WTC11 (cell line): Measurements from ENCODE around the gene SPATA6. TPM values are rescaled to one million over a fixed set of nuclear protein-coding genes. Genes with fewer than 3 reads are reported as not detected.

ENCODE experiments used
- ATAC-seq: fragments of 200-7000 bp; cut with Tn5 transposase; 2 replicates; pipeline ENCODE4 v1.10.0; 2021; ENCODE audit warnings: mild to moderate bottlenecking, moderate library complexity
- CTCF ChIA-PET: fragments of 300-600 bp; sonication (Branson Sonifier 250); formaldehyde crosslinking; loops from one replicate; lab custom pipeline; 2021; ENCODE audit warnings: antibody characterized with exemption; lab: Charles Lee
- POLR2A ChIA-PET: fragments of 350-600 bp; sonication (Branson Sonifier 250); formaldehyde crosslinking; loops from one replicate; lab custom pipeline; 2021; ENCODE audit warnings: antibody characterized with exemption; lab: Charles Lee
- DNase-seq: peaks from one replicate; pipeline ENCODE4 v3.0.0; 2021; ENCODE audit warnings: low spot score
- H3K27ac Mint-ChIP-seq: 2 replicates; pipeline ENCODE4 v1.8.0; 2021; ENCODE audit warnings: mixed read lengths
- H3K27me3 Mint-ChIP-seq: 2 replicates; pipeline ENCODE4 v1.8.0; 2021; ENCODE audit warnings: low read depth, mild to moderate bottlenecking, moderate library complexity, mixed read lengths
- H3K36me3 Mint-ChIP-seq: 2 replicates; pipeline ENCODE4 v1.8.0; 2021; ENCODE audit warnings: mixed read lengths
- H3K4me1 Mint-ChIP-seq: 2 replicates; pipeline ENCODE4 v1.8.0; 2022; ENCODE audit warnings: mixed read lengths
- H3K4me3 Mint-ChIP-seq: 2 replicates; pipeline ENCODE4 v1.8.0; 2021; ENCODE audit warnings: mild to moderate bottlenecking, moderate library complexity, mixed read lengths
- H3K9me3 Mint-ChIP-seq: 2 replicates; pipeline ENCODE4 v1.8.0; 2021; ENCODE audit warnings: mixed read lengths
- ATF1 ChIP-seq: sonication (generic); formaldehyde crosslinking; IDR thresholded peaks from 2 replicates; pipeline ENCODE4 v1.8.1; 2023; ENCODE audit warnings: mild to moderate bottlenecking, moderate library complexity, missing genetic modification reagents
- FOXJ3 ChIP-seq: sonication (generic); formaldehyde crosslinking; IDR thresholded peaks from 2 replicates; pipeline ENCODE4 v1.9.0; 2021; ENCODE audit warnings: missing genetic modification reagents, mild to moderate bottlenecking, borderline replicate concordance
- FOXK1 ChIP-seq: sonication (generic); formaldehyde crosslinking; IDR thresholded peaks from 2 replicates; pipeline ENCODE4 v1.8.0; 2022; ENCODE audit warnings: mild to moderate bottlenecking, moderate library complexity, missing genetic modification reagents
- GABPB1 ChIP-seq: sonication (generic); formaldehyde crosslinking; IDR thresholded peaks from 2 replicates; pipeline ENCODE4 v1.8.1; 2023; ENCODE audit warnings: mild to moderate bottlenecking, missing genetic modification reagents
- HMGA2 ChIP-seq: fragments of 250-450 bp; sonication (Bioruptor Pico); IDR thresholded peaks from 2 replicates; pipeline ENCODE4 v1.4.0; 2021; ENCODE audit warnings: mild to moderate bottlenecking, moderate library complexity
- KAT7 ChIP-seq: sonication (generic); formaldehyde crosslinking; IDR thresholded peaks from 2 replicates; pipeline ENCODE4 v1.8.1; 2023; ENCODE audit warnings: missing genetic modification reagents, mild to moderate bottlenecking, borderline replicate concordance
- NR1H2 ChIP-seq: sonication (generic); formaldehyde crosslinking; IDR thresholded peaks from 2 replicates; pipeline ENCODE4 v1.9.0; 2021; ENCODE audit warnings: mild to moderate bottlenecking, moderate library complexity, missing genetic modification reagents
- RORB ChIP-seq: fragments of 250-450 bp; sonication (Bioruptor Pico); IDR thresholded peaks from 2 replicates; pipeline ENCODE4 v1.9.0; 2021; ENCODE audit warnings: mild to moderate bottlenecking
- SOX15 ChIP-seq: fragments of 250-450 bp; sonication (Bioruptor Pico); IDR thresholded peaks from 2 replicates; pipeline ENCODE4 v1.9.0; 2021; ENCODE audit warnings: mild to moderate bottlenecking
- TP53 ChIP-seq: sonication (generic); formaldehyde crosslinking; IDR thresholded peaks from 2 replicates; pipeline ENCODE4 v1.8.1; 2023; ENCODE audit warnings: mild to moderate bottlenecking, missing genetic modification reagents
- ZNF219 ChIP-seq: sonication (generic); formaldehyde crosslinking; IDR thresholded peaks from 2 replicates; pipeline ENCODE4 v1.8.0; 2023; ENCODE audit warnings: missing genetic modification reagents, mild to moderate bottlenecking, borderline replicate concordance
- ZNF232 ChIP-seq: sonication (generic); formaldehyde crosslinking; IDR thresholded peaks from 2 replicates; pipeline ENCODE4 v1.8.0; 2022; ENCODE audit warnings: mild to moderate bottlenecking, missing genetic modification reagents
- ZNF317 ChIP-seq: sonication (generic); formaldehyde crosslinking; IDR thresholded peaks from 2 replicates; pipeline ENCODE4 v1.8.1; 2023; ENCODE audit warnings: low read depth, mild to moderate bottlenecking, moderate library complexity, missing genetic modification reagents, borderline replicate concordance
- ZNF416 ChIP-seq: fragments of 250-450 bp; sonication (Bioruptor Pico); IDR thresholded peaks from 2 replicates; pipeline ENCODE4 v1.9.0; 2021; ENCODE audit warnings: mild to moderate bottlenecking, inconsistent platforms
- total RNA-seq: library from RNA; stranded (reverse); gene quantifications from 3 replicates; pipeline ENCODE4 v1.2.3, GENCODE V29; 2021
- TF ChIP-seq, protein P1 (sequence below): fragments of 250-450 bp; sonication (Bioruptor Pico); IDR thresholded peaks from 2 replicates; pipeline ENCODE4 v1.8.0; 2021; ENCODE audit warnings: mild to moderate bottlenecking
- TF ChIP-seq, protein P2 (sequence below): sonication (generic); formaldehyde crosslinking; IDR thresholded peaks from 2 replicates; pipeline ENCODE4 v1.8.1; 2022; ENCODE audit warnings: mild to moderate bottlenecking, moderate library complexity, missing genetic modification reagents
- TF ChIP-seq, protein P3 (sequence below): sonication (generic); formaldehyde crosslinking; IDR thresholded peaks from 2 replicates; pipeline ENCODE4 v1.8.1; 2023; ENCODE audit warnings: mild to moderate bottlenecking, missing genetic modification reagents, moderate library complexity
- TF ChIP-seq, protein P4 (sequence below): sonication (generic); formaldehyde crosslinking; IDR thresholded peaks from 2 replicates; pipeline ENCODE4 v1.8.1; 2022; ENCODE audit warnings: low read depth, missing genetic modification reagents, borderline replicate concordance
- TF ChIP-seq, protein P5 (sequence below): fragments of 250-450 bp; sonication (Bioruptor Pico); IDR thresholded peaks from 2 replicates; pipeline ENCODE4 v2.1.2; 2022; ENCODE audit warnings: mild to moderate bottlenecking, moderate library complexity
- TF ChIP-seq, protein P6 (sequence below): sonication (generic); formaldehyde crosslinking; conservative IDR thresholded peaks from 2 replicates; pipeline ENCODE4 v1.8.1; 2023; ENCODE audit warnings: mild to moderate bottlenecking, low read depth, missing genetic modification reagents, moderate library complexity
- TF ChIP-seq, protein P7 (sequence below): sonication (generic); formaldehyde crosslinking; IDR thresholded peaks from 2 replicates; pipeline ENCODE4 v1.8.0; 2022; ENCODE audit warnings: mild to moderate bottlenecking, missing genetic modification reagents
- TF ChIP-seq, protein P8 (sequence below): sonication (generic); formaldehyde crosslinking; IDR thresholded peaks from 2 replicates; pipeline ENCODE4 v1.8.0; 2022; ENCODE audit warnings: mild to moderate bottlenecking, missing genetic modification reagents

The SPATA6 gene
- total RNA-seq, 1 experiment from 2014 or later = 17.7 TPM

DNA sequence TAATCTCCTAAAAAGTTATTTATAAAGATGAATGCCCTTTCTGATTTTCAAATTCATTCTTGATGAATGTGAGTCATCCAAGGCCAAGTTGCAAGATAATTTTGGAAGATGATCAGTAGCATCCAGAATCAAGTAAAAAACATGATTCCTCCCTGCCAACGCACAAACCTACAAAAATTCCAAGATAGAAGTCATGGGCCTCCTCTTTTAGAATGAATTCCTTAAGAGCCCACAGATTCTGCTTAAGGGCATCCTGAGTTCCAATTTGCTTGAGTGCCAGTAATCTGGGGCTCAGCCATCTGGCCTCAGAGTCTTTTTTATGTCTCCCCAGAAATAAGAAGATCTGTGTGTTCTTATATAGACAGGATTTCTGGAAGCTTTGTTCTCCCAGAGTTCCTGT lies 23.2 kb upstream of the SPATA6 start:
- Mint-ChIP-seq H3K4me1 (peaks cover 36% of the 10 kb centered on the region), H3K27ac (no peak overlapping the region), H3K27me3 (no peaks in the 10 kb centered on the region), H3K4me3 (no peak overlapping the region), H3K9me3 (no peaks in the 10 kb centered on the region), H3K36me3 (no peaks in the 10 kb centered on the region)
- ChIA-PET CTCF (no interaction called here), POLR2A (no interaction called here)
- no peak for DNase-seq
- ATAC-seq = no peak
- TF ChIP-seq ZNF232 (CRISPR knock-in tag) (no peak), SOX15 (no peak), KAT7 (CRISPR knock-in tag) (no peak), ZNF416 (CRISPR knock-in tag) (no peak), FOXK1 (CRISPR knock-in tag) (no peak), RORB (CRISPR knock-in tag) (no peak), HMGA2 (CRISPR knock-in tag) (no peak), ZNF219 (no peak), ATF1 (CRISPR knock-in tag) (no peak)
- TF ChIP-seq, protein P1, sequence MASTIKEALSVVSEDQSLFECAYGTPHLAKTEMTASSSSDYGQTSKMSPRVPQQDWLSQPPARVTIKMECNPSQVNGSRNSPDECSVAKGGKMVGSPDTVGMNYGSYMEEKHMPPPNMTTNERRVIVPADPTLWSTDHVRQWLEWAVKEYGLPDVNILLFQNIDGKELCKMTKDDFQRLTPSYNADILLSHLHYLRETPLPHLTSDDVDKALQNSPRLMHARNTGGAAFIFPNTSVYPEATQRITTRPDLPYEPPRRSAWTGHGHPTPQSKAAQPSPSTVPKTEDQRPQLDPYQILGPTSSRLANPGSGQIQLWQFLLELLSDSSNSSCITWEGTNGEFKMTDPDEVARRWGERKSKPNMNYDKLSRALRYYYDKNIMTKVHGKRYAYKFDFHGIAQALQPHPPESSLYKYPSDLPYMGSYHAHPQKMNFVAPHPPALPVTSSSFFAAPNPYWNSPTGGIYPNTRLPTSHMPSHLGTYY (CRISPR knock-in tag) = no peak

DNA sequence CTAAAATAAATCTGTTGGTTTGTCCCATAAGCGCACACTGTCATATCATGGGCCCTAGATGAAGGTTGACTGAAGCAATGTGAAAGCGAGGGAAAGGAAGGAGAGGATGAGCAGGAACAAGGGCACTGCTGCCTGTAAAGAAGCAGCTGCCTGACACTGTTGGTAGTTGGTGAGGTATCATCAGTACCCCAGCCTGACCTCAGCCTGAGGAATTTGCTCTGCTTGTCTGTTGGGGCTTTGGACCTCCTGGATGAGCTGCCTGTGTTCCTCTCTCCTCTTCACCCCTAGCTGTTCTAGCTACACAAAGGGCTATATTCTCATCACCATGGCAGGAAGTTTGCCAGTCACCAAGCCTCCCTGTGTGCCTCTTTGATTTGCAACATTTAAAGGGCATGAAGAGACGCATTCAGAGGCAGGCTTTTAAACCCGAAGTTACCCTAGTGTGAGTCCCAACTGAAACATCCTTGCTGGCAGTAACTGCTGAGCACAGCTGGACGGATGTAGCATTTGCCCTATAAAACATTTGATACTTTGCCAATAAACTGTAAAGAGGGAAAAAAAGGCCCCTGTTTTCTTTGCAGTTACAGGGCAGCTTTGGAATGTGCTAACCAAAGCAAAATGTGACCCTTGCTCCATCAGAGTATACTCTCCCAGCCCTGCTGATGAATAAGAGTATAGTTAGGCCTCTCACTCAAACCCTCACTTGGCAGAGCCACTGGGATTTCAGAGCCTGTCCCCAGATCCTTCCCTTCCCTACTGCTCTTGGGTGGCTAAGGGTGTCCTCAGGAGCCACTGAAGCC lies 22.2 kb upstream of the SPATA6 start:
- Mint-ChIP-seq H3K27ac (no peak overlapping the region), H3K4me3 (no peak overlapping the region), H3K4me1 (peaks cover 26% of the 10 kb centered on the region), H3K27me3 (no peaks in the 10 kb centered on the region), H3K36me3 (no peaks in the 10 kb centered on the region), H3K9me3 (no peaks in the 10 kb centered on the region)
- DNase-seq (no peak), ATAC-seq (peak; percentile 10)
- TF ChIP-seq, protein P2, sequence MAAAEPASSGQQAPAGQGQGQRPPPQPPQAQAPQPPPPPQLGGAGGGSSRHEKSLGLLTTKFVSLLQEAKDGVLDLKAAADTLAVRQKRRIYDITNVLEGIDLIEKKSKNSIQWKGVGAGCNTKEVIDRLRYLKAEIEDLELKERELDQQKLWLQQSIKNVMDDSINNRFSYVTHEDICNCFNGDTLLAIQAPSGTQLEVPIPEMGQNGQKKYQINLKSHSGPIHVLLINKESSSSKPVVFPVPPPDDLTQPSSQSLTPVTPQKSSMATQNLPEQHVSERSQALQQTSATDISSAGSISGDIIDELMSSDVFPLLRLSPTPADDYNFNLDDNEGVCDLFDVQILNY = no peak
- TF ChIP-seq NR1H2 (CRISPR knock-in tag) (no peak), TP53 (CRISPR knock-in tag) (no peak), ZNF317 (no peak), FOXJ3 (CRISPR knock-in tag) (no peak), GABPB1 (CRISPR knock-in tag) (no peak)
- TF ChIP-seq, protein P3, sequence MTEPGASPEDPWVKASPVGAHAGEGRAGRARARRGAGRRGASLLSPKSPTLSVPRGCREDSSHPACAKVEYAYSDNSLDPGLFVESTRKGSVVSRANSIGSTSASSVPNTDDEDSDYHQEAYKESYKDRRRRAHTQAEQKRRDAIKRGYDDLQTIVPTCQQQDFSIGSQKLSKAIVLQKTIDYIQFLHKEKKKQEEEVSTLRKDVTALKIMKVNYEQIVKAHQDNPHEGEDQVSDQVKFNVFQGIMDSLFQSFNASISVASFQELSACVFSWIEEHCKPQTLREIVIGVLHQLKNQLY (CRISPR knock-in tag) = no peak
- TF ChIP-seq, protein P4, sequence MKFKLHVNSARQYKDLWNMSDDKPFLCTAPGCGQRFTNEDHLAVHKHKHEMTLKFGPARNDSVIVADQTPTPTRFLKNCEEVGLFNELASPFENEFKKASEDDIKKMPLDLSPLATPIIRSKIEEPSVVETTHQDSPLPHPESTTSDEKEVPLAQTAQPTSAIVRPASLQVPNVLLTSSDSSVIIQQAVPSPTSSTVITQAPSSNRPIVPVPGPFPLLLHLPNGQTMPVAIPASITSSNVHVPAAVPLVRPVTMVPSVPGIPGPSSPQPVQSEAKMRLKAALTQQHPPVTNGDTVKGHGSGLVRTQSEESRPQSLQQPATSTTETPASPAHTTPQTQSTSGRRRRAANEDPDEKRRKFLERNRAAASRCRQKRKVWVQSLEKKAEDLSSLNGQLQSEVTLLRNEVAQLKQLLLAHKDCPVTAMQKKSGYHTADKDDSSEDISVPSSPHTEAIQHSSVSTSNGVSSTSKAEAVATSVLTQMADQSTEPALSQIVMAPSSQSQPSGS (CRISPR knock-in tag) = no peak
- TF ChIP-seq, protein P5, sequence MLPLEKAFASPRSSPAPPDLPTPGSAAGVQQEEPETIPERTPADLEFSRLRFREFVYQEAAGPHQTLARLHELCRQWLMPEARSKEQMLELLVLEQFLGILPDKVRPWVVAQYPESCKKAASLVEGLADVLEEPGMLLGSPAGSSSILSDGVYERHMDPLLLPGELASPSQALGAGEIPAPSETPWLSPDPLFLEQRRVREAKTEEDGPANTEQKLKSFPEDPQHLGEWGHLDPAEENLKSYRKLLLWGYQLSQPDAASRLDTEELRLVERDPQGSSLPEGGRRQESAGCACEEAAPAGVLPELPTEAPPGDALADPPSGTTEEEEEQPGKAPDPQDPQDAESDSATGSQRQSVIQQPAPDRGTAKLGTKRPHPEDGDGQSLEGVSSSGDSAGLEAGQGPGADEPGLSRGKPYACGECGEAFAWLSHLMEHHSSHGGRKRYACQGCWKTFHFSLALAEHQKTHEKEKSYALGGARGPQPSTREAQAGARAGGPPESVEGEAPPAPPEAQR (CRISPR knock-in tag) = no peak
- TF ChIP-seq, protein P6, sequence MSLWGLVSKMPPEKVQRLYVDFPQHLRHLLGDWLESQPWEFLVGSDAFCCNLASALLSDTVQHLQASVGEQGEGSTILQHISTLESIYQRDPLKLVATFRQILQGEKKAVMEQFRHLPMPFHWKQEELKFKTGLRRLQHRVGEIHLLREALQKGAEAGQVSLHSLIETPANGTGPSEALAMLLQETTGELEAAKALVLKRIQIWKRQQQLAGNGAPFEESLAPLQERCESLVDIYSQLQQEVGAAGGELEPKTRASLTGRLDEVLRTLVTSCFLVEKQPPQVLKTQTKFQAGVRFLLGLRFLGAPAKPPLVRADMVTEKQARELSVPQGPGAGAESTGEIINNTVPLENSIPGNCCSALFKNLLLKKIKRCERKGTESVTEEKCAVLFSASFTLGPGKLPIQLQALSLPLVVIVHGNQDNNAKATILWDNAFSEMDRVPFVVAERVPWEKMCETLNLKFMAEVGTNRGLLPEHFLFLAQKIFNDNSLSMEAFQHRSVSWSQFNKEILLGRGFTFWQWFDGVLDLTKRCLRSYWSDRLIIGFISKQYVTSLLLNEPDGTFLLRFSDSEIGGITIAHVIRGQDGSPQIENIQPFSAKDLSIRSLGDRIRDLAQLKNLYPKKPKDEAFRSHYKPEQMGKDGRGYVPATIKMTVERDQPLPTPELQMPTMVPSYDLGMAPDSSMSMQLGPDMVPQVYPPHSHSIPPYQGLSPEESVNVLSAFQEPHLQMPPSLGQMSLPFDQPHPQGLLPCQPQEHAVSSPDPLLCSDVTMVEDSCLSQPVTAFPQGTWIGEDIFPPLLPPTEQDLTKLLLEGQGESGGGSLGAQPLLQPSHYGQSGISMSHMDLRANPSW (CRISPR knock-in tag) = no peak
- TF ChIP-seq, protein P7, sequence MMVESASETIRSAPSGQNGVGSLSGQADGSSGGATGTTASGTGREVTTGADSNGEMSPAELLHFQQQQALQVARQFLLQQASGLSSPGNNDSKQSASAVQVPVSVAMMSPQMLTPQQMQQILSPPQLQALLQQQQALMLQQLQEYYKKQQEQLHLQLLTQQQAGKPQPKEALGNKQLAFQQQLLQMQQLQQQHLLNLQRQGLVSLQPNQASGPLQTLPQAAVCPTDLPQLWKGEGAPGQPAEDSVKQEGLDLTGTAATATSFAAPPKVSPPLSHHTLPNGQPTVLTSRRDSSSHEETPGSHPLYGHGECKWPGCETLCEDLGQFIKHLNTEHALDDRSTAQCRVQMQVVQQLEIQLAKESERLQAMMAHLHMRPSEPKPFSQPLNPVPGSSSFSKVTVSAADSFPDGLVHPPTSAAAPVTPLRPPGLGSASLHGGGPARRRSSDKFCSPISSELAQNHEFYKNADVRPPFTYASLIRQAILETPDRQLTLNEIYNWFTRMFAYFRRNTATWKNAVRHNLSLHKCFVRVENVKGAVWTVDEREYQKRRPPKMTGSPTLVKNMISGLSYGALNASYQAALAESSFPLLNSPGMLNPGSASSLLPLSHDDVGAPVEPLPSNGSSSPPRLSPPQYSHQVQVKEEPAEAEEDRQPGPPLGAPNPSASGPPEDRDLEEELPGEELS = no peak
- TF ChIP-seq, protein P8, sequence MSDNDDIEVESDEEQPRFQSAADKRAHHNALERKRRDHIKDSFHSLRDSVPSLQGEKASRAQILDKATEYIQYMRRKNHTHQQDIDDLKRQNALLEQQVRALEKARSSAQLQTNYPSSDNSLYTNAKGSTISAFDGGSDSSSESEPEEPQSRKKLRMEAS (CRISPR knock-in tag) = no peak
- TF ChIP-seq, protein P1 (CRISPR knock-in tag) = no peak
- ChIA-PET CTCF (interaction anchor here (0.6 to 0.7 kb wide), 2 partner anchors 36 to 324 kb away, joined by 4 to 5 read pairs; no protein-coding TSS in a partner anchor), POLR2A (no interaction called here)
